NCI-H524 (cell line): ENCODE results near the gene B3GAT3.
"Not testable (repeated sequence)": the region's sequence is repeated elsewhere in the genome, so short reads cannot be mapped to it uniquely, and the experiment has no call there.

Experiments used
- DNase-seq, 2 experiments: peaks; one replicate each; lab custom pipeline; 2025; lab: John Stamatoyannopoulos, UW

B3GAT3 gene

GRCh38 chr11:62578541-62578940 is 43.2 kb downstream of the B3GAT3 start:
- no peak for DNase-seq

- no peak for DNase-seq
These were observed 44.6 kb downstream of the B3GAT3 start for GRCh38 chr11:62577046-62577714.

GRCh38 chr11:62575837-62576236 is 45.9 kb downstream of the B3GAT3 start:
- no peak for DNase-seq

GRCh38 chr11:62575156-62575555 is 46.6 kb downstream of the B3GAT3 start:
- no peak for DNase-seq

GRCh38 chr11:62574363-62575071 is 47.3 kb downstream of the B3GAT3 start:
- DNase-seq, result peak in 1 of 2 experiments; percentile 73

- DNase-seq, result peak; percentile 97 to 99
These were observed 48.0 kb downstream of the B3GAT3 start, which contains the start of gene EEF1G for GRCh38 chr11:62573592-62574362. EEF1G (minus strand) TSS chr11:62573891; CDS start chr11:62573842, 49 bp downstream.

- peak in 1 of 2 experiments; percentile 37 for DNase-seq
These were observed 48.7 kb downstream of the B3GAT3 start for GRCh38 chr11:62573006-62573591.

- DNase-seq, result no peak
These were observed 49.4 kb downstream of the B3GAT3 start for GRCh38 chr11:62572431-62572830.

- DNase-seq, result not testable (repeated sequence)
These were observed 50.3 kb downstream of the B3GAT3 start for GRCh38 chr11:62571493-62571892.

GRCh38 chr11:62570903-62571302 is 50.9 kb downstream of the B3GAT3 start:
- DNase-seq, result not testable (repeated sequence)

GRCh38 chr11:62569611-62570010 is 52.2 kb downstream of the B3GAT3 start:
- no peak for DNase-seq

GRCh38 chr11:62567018-62567633 is 54.7 kb downstream of the B3GAT3 start:
- no peak for DNase-seq

- no peak for DNase-seq
These were observed 55.5 kb downstream of the B3GAT3 start for GRCh38 chr11:62566247-62566646.
